K562 (cell line): ENCODE results near the gene SAPCD1. TPM values are rescaled to one million over a fixed set of nuclear protein-coding genes. Genes with fewer than 3 reads are reported as not detected.

Experiments
- CBFB ChIP-seq: sonication (generic); formaldehyde crosslinking; IDR thresholded peaks from 2 replicates; pipeline ENCODE4 v1.4.0; 2020; ENCODE audit warnings: mild to moderate bottlenecking, missing genetic modification reagents
- CREB1 ChIP-seq, 2 experiments: sonication (generic) in 1 of 2; formaldehyde crosslinking in 1 of 2; IDR thresholded peaks; 2 replicates each; pipeline versions ENCODE4 v1.6.1 to v1.8.0; 2012 to 2022; ENCODE audit warnings: inconsistent platforms in 1 of 2, mild to moderate bottlenecking in 1 of 2, missing genetic modification reagents in 1 of 2, moderate library complexity in 1 of 2
- ESRRA ChIP-seq: fragments of 450-650 bp; IDR thresholded peaks from 2 replicates; pipeline ENCODE4 v1.6.1; 2014; ENCODE audit warnings: low read depth, mild to moderate bottlenecking, moderate library complexity, borderline replicate concordance
- ESRRB ChIP-seq: fragments of 250-450 bp; sonication (Bioruptor Pico); IDR thresholded peaks from 2 replicates; pipeline ENCODE4 v1.5.0; 2020; ENCODE audit warnings: mild to moderate bottlenecking, moderate library complexity, borderline replicate concordance
- ETV6 ChIP-seq, 3 experiments: fragments of 150-350 bp in 1 of 3; sonication (generic) in 1 of 3; formaldehyde crosslinking in 1 of 3; IDR thresholded peaks; 2 replicates each; pipeline versions ENCODE4 v1.6.1 to v1.8.0; 2014 to 2022; ENCODE audit warnings: borderline replicate concordance in 2 of 3, low read depth in 2 of 3, antibody characterized with exemption in 1 of 3, low read length in 1 of 3, mild to moderate bottlenecking in 1 of 3, missing genetic modification reagents in 1 of 3
- JUND ChIP-seq, 2 experiments: IDR thresholded peaks; 2 replicates in 1 of 2; 3 replicates in 1 of 2; pipeline ENCODE4 v1.6.1; 2011; ENCODE audit warnings: borderline replicate concordance in 2 of 2, low read depth in 2 of 2, low read length in 2 of 2, improper control_type of control experiment in 1 of 2, missing biosample characterization in 1 of 2, missing genetic modification characterization in 1 of 2, missing genetic modification reagents in 1 of 2
- KHSRP ChIP-seq: fragments of 450-650 bp; IDR thresholded peaks from 2 replicates; pipeline ENCODE4 v1.6.1; 2017
- TCF3 ChIP-seq: sonication (generic); formaldehyde crosslinking; IDR thresholded peaks from 2 replicates; pipeline ENCODE4 v1.4.0; 2020; ENCODE audit warnings: mild to moderate bottlenecking, missing genetic modification reagents
- TOE1 ChIP-seq, 2 experiments: fragments of 450-650 bp in 1 of 2; sonication (generic) in 1 of 2; formaldehyde crosslinking in 1 of 2; IDR thresholded peaks; 2 replicates each; pipeline versions ENCODE4 v1.7.1 to v1.8.0; 2016 to 2022; ENCODE audit warnings: borderline replicate concordance in 2 of 2, mild to moderate bottlenecking in 2 of 2, antibody characterized with exemption in 1 of 2, inconsistent platforms in 1 of 2, low read depth in 1 of 2, missing genetic modification reagents in 1 of 2, moderate library complexity in 1 of 2
- ZBTB17 ChIP-seq: fragments of 450-650 bp; formaldehyde crosslinking; IDR thresholded peaks from 2 replicates; pipeline ENCODE4 v1.4.0; 2020; ENCODE audit warnings: mild to moderate bottlenecking
- ZNF263 ChIP-seq: sonication (generic); formaldehyde crosslinking; IDR thresholded peaks from 2 replicates; pipeline ENCODE4 v1.8.0; 2022; ENCODE audit warnings: mild to moderate bottlenecking, missing genetic modification reagents, borderline replicate concordance
- ZNF561 ChIP-seq: fragments of 450-650 bp; formaldehyde crosslinking; conservative IDR thresholded peaks from 2 replicates; pipeline ENCODE4 v1.4.0; 2020; ENCODE audit warnings: mild to moderate bottlenecking, moderate library complexity
- polyA plus RNA-seq, 8 experiments: library from polyadenylated mRNA; depleted of rRNA in 4 of 8; stranded (reverse) in 5 of 8; unstranded in 3 of 8; fragments of >200 nt; fragmentation: Nextera tagmentation in 2 of 8; fragmentation: Illumina TruSeq in 1 of 8; extraction: Ambion mirVana in 2 of 8; extraction: Trizol in 1 of 8; gene quantifications; 2 replicates each; pipeline versions ENCODE4 v1.2.1 to v1.2.3, GENCODE V29; 2011 to 2014; ENCODE audit warnings: inconsistent platforms in 1 of 8, missing spikeins in 1 of 8
- total RNA-seq, 7 experiments: library from RNA; depleted of rRNA in 6 of 7; stranded (reverse); fragments of >200 nt in 6 of 7; fragmentation: Illumina TruSeq in 2 of 7; extraction: Trizol in 2 of 7; gene quantifications; 2 replicates each; pipeline versions ENCODE4 v1.2.1 to v1.2.3, GENCODE V29; 2011 to 2021; ENCODE audit warnings: low replicate concordance in 1 of 7
- TF ChIP-seq, protein P1 (sequence below): fragments of 450-650 bp; formaldehyde crosslinking; IDR thresholded peaks from 2 replicates; pipeline ENCODE4 v1.4.0; 2020; ENCODE audit warnings: mild to moderate bottlenecking, moderate library complexity
- TF ChIP-seq, protein P2 (sequence below): fragments of 450-650 bp; formaldehyde crosslinking; IDR thresholded peaks from 2 replicates; pipeline ENCODE4 v1.4.0; 2022; ENCODE audit warnings: missing genetic modification characterization
- TF ChIP-seq, protein P3 (sequence below), 2 experiments: fragments of 450-650 bp; conservative IDR thresholded peaks; 2 replicates each; pipeline ENCODE4 v1.6.1; 2017; ENCODE audit warnings: mild to moderate bottlenecking in 2 of 2, moderate library complexity in 2 of 2
- TF ChIP-seq, protein P4 (sequence below): fragments of 450-650 bp; IDR thresholded peaks from 2 replicates; pipeline ENCODE4 v1.6.1; 2017; ENCODE audit warnings: mild to moderate bottlenecking, moderate library complexity

Gene SAPCD1
- total and polyA plus RNA-seq, 9 of the 15 experiments (the other 6 are each of a cell fraction or from before 2014, with no cell fraction given) = 2.6 to 30.2 (median 7.4) TPM

DNA sequence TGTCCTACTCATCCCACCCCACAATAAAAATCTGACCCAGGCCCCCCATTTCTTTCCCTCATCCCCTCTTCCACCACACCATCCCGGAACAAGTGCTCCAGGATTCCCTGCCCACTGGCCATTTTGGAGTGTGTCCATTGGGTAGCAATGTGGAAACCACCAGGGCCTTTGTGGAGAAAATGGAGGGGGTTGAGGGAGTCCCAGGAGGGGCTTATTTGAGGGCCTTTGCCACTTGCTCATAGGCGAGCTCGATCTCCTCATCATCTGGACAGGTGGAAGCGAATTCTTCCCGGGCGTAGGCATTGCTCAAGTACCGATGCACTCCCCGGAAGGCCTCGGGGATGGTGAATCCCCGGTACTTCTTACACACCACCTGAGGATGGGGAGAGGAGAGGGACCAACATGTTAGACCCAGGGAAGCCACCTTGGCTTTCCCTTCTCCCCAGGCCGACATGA is 31.8 kb upstream of the SAPCD1 start (continued):
- no peak; the same call in 1 of the 2 replicates for TF ChIP-seq ZNF561 (CRISPR knock-in tag)
- TF ChIP-seq ESRRB (CRISPR knock-in tag) = 0 out of 2 replicates have a peak, but pooled peaks have one; percentile 9
- TF ChIP-seq, protein P1, sequence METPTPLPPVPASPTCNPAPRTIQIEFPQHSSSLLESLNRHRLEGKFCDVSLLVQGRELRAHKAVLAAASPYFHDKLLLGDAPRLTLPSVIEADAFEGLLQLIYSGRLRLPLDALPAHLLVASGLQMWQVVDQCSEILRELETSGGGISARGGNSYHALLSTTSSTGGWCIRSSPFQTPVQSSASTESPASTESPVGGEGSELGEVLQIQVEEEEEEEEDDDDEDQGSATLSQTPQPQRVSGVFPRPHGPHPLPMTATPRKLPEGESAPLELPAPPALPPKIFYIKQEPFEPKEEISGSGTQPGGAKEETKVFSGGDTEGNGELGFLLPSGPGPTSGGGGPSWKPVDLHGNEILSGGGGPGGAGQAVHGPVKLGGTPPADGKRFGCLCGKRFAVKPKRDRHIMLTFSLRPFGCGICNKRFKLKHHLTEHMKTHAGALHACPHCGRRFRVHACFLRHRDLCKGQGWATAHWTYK (CRISPR knock-in tag) = no peak
- TF ChIP-seq ZNF263 (CRISPR knock-in tag) = no peak
- TF ChIP-seq, protein P2, sequence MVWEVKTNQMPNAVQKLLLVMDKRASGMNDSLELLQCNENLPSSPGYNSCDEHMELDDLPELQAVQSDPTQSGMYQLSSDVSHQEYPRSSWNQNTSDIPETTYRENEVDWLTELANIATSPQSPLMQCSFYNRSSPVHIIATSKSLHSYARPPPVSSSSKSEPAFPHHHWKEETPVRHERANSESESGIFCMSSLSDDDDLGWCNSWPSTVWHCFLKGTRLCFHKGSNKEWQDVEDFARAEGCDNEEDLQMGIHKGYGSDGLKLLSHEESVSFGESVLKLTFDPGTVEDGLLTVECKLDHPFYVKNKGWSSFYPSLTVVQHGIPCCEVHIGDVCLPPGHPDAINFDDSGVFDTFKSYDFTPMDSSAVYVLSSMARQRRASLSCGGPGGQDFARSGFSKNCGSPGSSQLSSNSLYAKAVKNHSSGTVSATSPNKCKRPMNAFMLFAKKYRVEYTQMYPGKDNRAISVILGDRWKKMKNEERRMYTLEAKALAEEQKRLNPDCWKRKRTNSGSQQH = no peak
- no peak for TF ChIP-seq JUND (IDR thresholded peaks at IDR 0.05; ENCODE audit: borderline replicate concordance, low read depth, low read length)
- TF ChIP-seq JUND (tag; IDR thresholded peaks at IDR 0.05; ENCODE audit: borderline replicate concordance, low read depth, low read length) = 0 out of 3 replicates have a peak, but pooled peaks have one; percentile 13
- TF ChIP-seq KHSRP = no peak
- TF ChIP-seq ZBTB17 (CRISPR knock-in tag) = no peak
- TF ChIP-seq CBFB (CRISPR knock-in tag) = no peak
- TF ChIP-seq, protein P3, sequence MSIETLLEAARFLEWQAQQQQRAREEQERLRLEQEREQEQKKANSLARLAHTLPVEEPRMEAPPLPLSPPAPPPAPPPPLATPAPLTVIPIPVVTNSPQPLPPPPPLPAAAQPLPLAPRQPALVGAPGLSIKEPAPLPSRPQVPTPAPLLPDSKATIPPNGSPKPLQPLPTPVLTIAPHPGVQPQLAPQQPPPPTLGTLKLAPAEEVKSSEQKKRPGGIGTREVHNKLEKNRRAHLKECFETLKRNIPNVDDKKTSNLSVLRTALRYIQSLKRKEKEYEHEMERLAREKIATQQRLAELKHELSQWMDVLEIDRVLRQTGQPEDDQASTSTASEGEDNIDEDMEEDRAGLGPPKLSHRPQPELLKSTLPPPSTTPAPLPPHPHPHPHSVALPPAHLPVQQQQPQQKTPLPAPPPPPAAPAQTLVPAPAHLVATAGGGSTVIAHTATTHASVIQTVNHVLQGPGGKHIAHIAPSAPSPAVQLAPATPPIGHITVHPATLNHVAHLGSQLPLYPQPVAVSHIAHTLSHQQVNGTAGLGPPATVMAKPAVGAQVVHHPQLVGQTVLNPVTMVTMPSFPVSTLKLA (conservative IDR thresholded peaks at IDR 0.05) = no peak
- TF ChIP-seq ESRRA = no peak
- TF ChIP-seq TCF3 (CRISPR knock-in tag) = no peak
- TF ChIP-seq CREB1 (IDR thresholded peaks at IDR 0.05) = no peak
- TF ChIP-seq CREB1 (CRISPR knock-in tag; IDR thresholded peaks at IDR 0.05) = no peak
- TF ChIP-seq ETV6 (IDR thresholded peaks at IDR 0.05; ENCODE audit: borderline replicate concordance in 1 of 2, low read depth in 2 of 2, low read length in 1 of 2) = no peak
- TF ChIP-seq ETV6 (CRISPR knock-in tag; IDR thresholded peaks at IDR 0.05; ENCODE audit: borderline replicate concordance) = no peak
- TF ChIP-seq, protein P4, sequence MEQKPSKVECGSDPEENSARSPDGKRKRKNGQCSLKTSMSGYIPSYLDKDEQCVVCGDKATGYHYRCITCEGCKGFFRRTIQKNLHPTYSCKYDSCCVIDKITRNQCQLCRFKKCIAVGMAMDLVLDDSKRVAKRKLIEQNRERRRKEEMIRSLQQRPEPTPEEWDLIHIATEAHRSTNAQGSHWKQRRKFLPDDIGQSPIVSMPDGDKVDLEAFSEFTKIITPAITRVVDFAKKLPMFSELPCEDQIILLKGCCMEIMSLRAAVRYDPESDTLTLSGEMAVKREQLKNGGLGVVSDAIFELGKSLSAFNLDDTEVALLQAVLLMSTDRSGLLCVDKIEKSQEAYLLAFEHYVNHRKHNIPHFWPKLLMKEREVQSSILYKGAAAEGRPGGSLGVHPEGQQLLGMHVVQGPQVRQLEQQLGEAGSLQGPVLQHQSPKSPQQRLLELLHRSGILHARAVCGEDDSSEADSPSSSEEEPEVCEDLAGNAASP = no peak
- TF ChIP-seq TOE1 (IDR thresholded peaks at IDR 0.05; ENCODE audit: borderline replicate concordance) = no peak
- no peak for TF ChIP-seq TOE1 (CRISPR knock-in tag; IDR thresholded peaks at IDR 0.05; ENCODE audit: borderline replicate concordance, low read depth)
